K562 (cell line): ENCODE measurements around the gene ADIPOQ. TPM values are rescaled to one million over a fixed set of nuclear protein-coding genes. Genes with fewer than 3 reads are reported as not detected.
A peak's percentile ranks its signal among the peaks of the same experiment; 100 is the strongest.

Experiments used
- ARID1B ChIP-seq: fragments of 450-650 bp; IDR thresholded peaks from 2 replicates; pipeline ENCODE4 v1.6.1; 2016; ENCODE audit warnings: antibody characterized with exemption, mild to moderate bottlenecking, inconsistent platforms
- BRCA1 ChIP-seq, 2 experiments: fragments of 450-650 bp in 1 of 2; sonication (generic) in 1 of 2; formaldehyde crosslinking in 1 of 2; IDR thresholded peaks; 2 replicates each; pipeline versions ENCODE4 v1.5.0 to v1.6.1; 2017 to 2020; ENCODE audit warnings: mild to moderate bottlenecking in 1 of 2, missing genetic modification reagents in 1 of 2
- EP300 ChIP-seq: IDR thresholded peaks from 2 replicates; pipeline ENCODE4 v1.6.1; 2012; ENCODE audit warnings: low read length, improper control_type of control experiment
- HDAC8 ChIP-seq: fragments of 450-650 bp; IDR thresholded peaks from 2 replicates; pipeline ENCODE4 v1.6.1; 2016; ENCODE audit warnings: mild to moderate bottlenecking, missing genetic modification characterization, moderate library complexity, missing compliant biosample characterization
- HDGF ChIP-seq: fragments of 450-650 bp; IDR thresholded peaks from 2 replicates; pipeline ENCODE4 v1.6.1; 2016
- KLF13 ChIP-seq: fragments of 450-650 bp; IDR thresholded peaks from 2 replicates; pipeline ENCODE4 v1.6.1; 2016; ENCODE audit warnings: missing genetic modification characterization, low read depth, mild to moderate bottlenecking, missing compliant biosample characterization, moderate library complexity, borderline replicate concordance
- RB1 ChIP-seq: fragments of 450-650 bp; IDR thresholded peaks from 2 replicates; pipeline ENCODE4 v1.6.1; 2017; ENCODE audit warnings: low read depth, mild to moderate bottlenecking
- RBM14 ChIP-seq: fragments of 200-400 bp; formaldehyde crosslinking; IDR thresholded peaks from 2 replicates; pipeline ENCODE4 v1.6.1; 2018; ENCODE audit warnings: low read depth, mild to moderate bottlenecking, low read length, moderate library complexity, borderline replicate concordance; ENCODE audit not compliant: insufficient read depth
- U2AF2 ChIP-seq: fragments of 200-400 bp; formaldehyde crosslinking; optimal IDR thresholded peaks from 2 replicates; pipeline ENCODE3; 2017; ENCODE audit warnings: low read depth, mild to moderate bottlenecking, low read length
- ZC3H8 ChIP-seq: fragments of 450-650 bp; IDR thresholded peaks from 2 replicates; pipeline ENCODE4 v1.6.1; 2017
- ZEB2 ChIP-seq: fragments of 450-650 bp; IDR thresholded peaks from 2 replicates; pipeline ENCODE4 v1.6.1; 2016
- ZNF589 ChIP-seq: fragments of 200-800 bp; sonication (Bioruptor generic); IDR thresholded peaks from 2 replicates; pipeline ENCODE4 v1.6.1; 2016; ENCODE audit warnings: low read depth, missing genetic modification characterization, missing compliant biosample characterization
- polyA plus RNA-seq, 8 experiments: library from polyadenylated mRNA; depleted of rRNA in 4 of 8; stranded (reverse) in 5 of 8; unstranded in 3 of 8; fragments of >200 nt; fragmentation: Nextera tagmentation in 2 of 8; fragmentation: Illumina TruSeq in 1 of 8; extraction: Ambion mirVana in 2 of 8; extraction: Trizol in 1 of 8; gene quantifications; 2 replicates each; pipeline versions ENCODE4 v1.2.1 to v1.2.3, GENCODE V29; 2011 to 2014; ENCODE audit warnings: inconsistent platforms in 1 of 8, missing spikeins in 1 of 8
- total RNA-seq, 7 experiments: library from RNA; depleted of rRNA in 6 of 7; stranded (reverse); fragments of >200 nt in 6 of 7; fragmentation: Illumina TruSeq in 2 of 7; extraction: Trizol in 2 of 7; gene quantifications; 2 replicates each; pipeline versions ENCODE4 v1.2.1 to v1.2.3, GENCODE V29; 2011 to 2021; ENCODE audit warnings: low replicate concordance in 1 of 7
- TF ChIP-seq, protein P1 (sequence below): sonication (generic); IDR thresholded peaks from 2 replicates; pipeline ENCODE4 v1.6.1; 2016
- TF ChIP-seq, protein P2 (sequence below), 3 experiments: IDR thresholded peaks in 2 of 3; conservative IDR thresholded peaks in 1 of 3; 2 replicates each; pipeline ENCODE4 v1.5.1; 2011 to 2012; ENCODE audit warnings: low read length in 3 of 3, mild to moderate bottlenecking in 3 of 3, control low read depth in 2 of 3, improper control_type of control experiment in 1 of 3, inconsistent platforms in 1 of 3, low read depth in 1 of 3, mixed read lengths in 1 of 3, moderate library complexity in 1 of 3; ENCODE audit not compliant: insufficient read depth in 2 of 3
- TF ChIP-seq, protein P3 (sequence below): fragments of 250-450 bp; sonication (Bioruptor Pico); IDR thresholded peaks from 2 replicates; pipeline ENCODE4 v1.4.0; 2020; ENCODE audit warnings: mild to moderate bottlenecking, moderate library complexity
- TF ChIP-seq, protein P4 (sequence below), 2 experiments: fragments of 450-650 bp; conservative IDR thresholded peaks; 2 replicates each; pipeline ENCODE4 v1.6.1; 2017; ENCODE audit warnings: mild to moderate bottlenecking in 2 of 2, moderate library complexity in 2 of 2
- TF ChIP-seq, protein P5 (sequence below), 2 experiments: fragments of 450-650 bp; IDR thresholded peaks; 2 replicates each; pipeline ENCODE4 v1.6.1; 2016
- TF ChIP-seq, protein P6 (sequence below): fragments of 250-450 bp; sonication (Bioruptor Pico); IDR thresholded peaks from 2 replicates; pipeline ENCODE4 v1.5.0; 2020; ENCODE audit warnings: mild to moderate bottlenecking

ADIPOQ gene
- total and polyA plus RNA-seq, 9 of the 15 experiments (the other 6 are each of a cell fraction or from before 2014, with no cell fraction given), result 0.01 to 0.04 (median 0.03) TPM; not detected in 4

DNA sequence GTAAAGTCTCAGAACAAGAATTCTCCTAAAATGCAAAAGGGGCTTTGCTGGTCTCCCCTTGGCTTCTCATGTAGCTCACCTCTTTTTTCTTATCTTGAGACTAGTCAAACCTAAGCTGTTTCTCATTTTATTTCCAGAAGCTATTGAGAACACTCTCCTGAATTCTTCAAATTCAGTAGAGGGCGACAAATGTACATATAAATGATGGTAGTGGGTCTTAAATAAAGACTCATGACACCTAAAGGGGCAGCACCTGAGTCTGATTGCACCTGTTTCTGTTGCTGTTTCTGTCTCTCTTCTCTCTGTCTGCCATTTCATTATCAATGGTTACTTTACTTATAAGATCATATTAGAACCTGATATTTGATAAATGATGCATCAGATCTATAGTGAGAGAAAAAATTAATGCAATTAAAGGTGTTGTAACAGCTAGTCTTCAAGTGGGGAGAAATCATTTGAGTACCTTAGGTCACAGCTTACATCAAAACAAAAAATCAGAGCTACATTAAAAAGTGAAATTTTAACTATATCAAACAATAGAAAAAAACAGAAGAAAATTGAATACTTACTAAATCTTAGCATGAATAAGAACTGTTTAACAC is 7.0 kb downstream of the ADIPOQ start (continued):
- TF ChIP-seq RBM14, result no peak
- no peak for TF ChIP-seq BRCA1 (IDR thresholded peaks at IDR 0.05)
- TF ChIP-seq BRCA1 (CRISPR knock-in tag; IDR thresholded peaks at IDR 0.05), result no peak
- no peak for TF ChIP-seq ZC3H8
- peak; percentile 33; the same call in 1 of the 2 replicates for TF ChIP-seq EP300
- TF ChIP-seq, protein P1, sequence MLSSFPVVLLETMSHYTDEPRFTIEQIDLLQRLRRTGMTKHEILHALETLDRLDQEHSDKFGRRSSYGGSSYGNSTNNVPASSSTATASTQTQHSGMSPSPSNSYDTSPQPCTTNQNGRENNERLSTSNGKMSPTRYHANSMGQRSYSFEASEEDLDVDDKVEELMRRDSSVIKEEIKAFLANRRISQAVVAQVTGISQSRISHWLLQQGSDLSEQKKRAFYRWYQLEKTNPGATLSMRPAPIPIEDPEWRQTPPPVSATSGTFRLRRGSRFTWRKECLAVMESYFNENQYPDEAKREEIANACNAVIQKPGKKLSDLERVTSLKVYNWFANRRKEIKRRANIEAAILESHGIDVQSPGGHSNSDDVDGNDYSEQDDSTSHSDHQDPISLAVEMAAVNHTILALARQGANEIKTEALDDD, result peak; percentile 54; the same call in 1 of the 2 replicates
- 0 out of 2 replicates have a peak, but pooled peaks have one; percentile 9 for TF ChIP-seq ARID1B
- TF ChIP-seq, protein P2, sequence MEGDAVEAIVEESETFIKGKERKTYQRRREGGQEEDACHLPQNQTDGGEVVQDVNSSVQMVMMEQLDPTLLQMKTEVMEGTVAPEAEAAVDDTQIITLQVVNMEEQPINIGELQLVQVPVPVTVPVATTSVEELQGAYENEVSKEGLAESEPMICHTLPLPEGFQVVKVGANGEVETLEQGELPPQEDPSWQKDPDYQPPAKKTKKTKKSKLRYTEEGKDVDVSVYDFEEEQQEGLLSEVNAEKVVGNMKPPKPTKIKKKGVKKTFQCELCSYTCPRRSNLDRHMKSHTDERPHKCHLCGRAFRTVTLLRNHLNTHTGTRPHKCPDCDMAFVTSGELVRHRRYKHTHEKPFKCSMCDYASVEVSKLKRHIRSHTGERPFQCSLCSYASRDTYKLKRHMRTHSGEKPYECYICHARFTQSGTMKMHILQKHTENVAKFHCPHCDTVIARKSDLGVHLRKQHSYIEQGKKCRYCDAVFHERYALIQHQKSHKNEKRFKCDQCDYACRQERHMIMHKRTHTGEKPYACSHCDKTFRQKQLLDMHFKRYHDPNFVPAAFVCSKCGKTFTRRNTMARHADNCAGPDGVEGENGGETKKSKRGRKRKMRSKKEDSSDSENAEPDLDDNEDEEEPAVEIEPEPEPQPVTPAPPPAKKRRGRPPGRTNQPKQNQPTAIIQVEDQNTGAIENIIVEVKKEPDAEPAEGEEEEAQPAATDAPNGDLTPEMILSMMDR (IDR thresholded peaks at IDR 0.05 in 2 of 3, conservative IDR thresholded peaks at IDR 0.05 in 1 of 3; ENCODE audit: insufficient read depth in 2 of 3, low read depth in 1 of 3, low read length in 3 of 3), result peak; percentile 63 to 90 (median 77)
- TF ChIP-seq, protein P3, sequence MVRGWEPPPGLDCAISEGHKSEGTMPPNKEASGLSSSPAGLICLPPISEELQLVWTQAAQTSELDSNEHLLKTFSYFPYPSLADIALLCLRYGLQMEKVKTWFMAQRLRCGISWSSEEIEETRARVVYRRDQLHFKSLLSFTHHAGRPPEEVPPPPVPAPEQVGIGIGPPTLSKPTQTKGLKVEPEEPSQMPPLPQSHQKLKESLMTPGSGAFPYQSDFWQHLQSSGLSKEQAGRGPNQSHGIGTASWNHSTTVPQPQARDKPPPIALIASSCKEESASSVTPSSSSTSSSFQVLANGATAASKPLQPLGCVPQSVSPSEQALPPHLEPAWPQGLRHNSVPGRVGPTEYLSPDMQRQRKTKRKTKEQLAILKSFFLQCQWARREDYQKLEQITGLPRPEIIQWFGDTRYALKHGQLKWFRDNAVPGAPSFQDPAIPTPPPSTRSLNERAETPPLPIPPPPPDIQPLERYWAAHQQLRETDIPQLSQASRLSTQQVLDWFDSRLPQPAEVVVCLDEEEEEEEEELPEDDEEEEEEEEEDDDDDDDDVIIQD (CRISPR knock-in tag), result no peak
- no peak for TF ChIP-seq KLF13 (tag)
- TF ChIP-seq, protein P4, sequence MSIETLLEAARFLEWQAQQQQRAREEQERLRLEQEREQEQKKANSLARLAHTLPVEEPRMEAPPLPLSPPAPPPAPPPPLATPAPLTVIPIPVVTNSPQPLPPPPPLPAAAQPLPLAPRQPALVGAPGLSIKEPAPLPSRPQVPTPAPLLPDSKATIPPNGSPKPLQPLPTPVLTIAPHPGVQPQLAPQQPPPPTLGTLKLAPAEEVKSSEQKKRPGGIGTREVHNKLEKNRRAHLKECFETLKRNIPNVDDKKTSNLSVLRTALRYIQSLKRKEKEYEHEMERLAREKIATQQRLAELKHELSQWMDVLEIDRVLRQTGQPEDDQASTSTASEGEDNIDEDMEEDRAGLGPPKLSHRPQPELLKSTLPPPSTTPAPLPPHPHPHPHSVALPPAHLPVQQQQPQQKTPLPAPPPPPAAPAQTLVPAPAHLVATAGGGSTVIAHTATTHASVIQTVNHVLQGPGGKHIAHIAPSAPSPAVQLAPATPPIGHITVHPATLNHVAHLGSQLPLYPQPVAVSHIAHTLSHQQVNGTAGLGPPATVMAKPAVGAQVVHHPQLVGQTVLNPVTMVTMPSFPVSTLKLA (conservative IDR thresholded peaks at IDR 0.05), result 0 out of 4 replicates have a peak, but pooled peaks of 1 of the 2 experiments have one; percentile 25
- peak; percentile 67; the same call in 1 of the 2 replicates for TF ChIP-seq ZEB2
- TF ChIP-seq, protein P5, sequence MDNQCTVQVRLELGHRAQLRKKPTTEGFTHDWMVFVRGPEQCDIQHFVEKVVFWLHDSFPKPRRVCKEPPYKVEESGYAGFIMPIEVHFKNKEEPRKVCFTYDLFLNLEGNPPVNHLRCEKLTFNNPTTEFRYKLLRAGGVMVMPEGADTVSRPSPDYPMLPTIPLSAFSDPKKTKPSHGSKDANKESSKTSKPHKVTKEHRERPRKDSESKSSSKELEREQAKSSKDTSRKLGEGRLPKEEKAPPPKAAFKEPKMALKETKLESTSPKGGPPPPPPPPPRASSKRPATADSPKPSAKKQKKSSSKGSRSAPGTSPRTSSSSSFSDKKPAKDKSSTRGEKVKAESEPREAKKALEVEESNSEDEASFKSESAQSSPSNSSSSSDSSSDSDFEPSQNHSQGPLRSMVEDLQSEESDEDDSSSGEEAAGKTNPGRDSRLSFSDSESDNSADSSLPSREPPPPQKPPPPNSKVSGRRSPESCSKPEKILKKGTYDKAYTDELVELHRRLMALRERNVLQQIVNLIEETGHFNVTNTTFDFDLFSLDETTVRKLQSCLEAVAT (IDR thresholded peaks at IDR 0.05), result no peak
- TF ChIP-seq ZNF589 (CRISPR knock-in tag), result no peak
- no peak for TF ChIP-seq RB1
- TF ChIP-seq, protein P6, sequence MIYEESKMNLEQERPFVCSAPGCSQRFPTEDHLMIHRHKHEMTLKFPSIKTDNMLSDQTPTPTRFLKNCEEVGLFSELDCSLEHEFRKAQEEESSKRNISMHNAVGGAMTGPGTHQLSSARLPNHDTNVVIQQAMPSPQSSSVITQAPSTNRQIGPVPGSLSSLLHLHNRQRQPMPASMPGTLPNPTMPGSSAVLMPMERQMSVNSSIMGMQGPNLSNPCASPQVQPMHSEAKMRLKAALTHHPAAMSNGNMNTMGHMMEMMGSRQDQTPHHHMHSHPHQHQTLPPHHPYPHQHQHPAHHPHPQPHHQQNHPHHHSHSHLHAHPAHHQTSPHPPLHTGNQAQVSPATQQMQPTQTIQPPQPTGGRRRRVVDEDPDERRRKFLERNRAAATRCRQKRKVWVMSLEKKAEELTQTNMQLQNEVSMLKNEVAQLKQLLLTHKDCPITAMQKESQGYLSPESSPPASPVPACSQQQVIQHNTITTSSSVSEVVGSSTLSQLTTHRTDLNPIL (CRISPR knock-in tag), result no peak
- no peak for TF ChIP-seq HDAC8 (tag)
- no peak for TF ChIP-seq HDGF
- no peak for TF ChIP-seq U2AF2
